Upper lobe of left lung (tissue), 4 donors: ENCODE results near the gene SPATA25.
A peak's percentile ranks its signal among the peaks of the same experiment; 100 is the strongest.

ENCODE experiments used
- CTCF ChIP-seq, 6 experiments: fragments of 450-650 bp in 4 of 6; fragments of 200-600 bp in 2 of 6; sonication (generic) in 2 of 6; IDR thresholded peaks; one replicate each; pipeline ENCODE4 v1.5.1; 2016 to 2019; ENCODE audit warnings: antibody characterized with exemption in 6 of 6
- EP300 ChIP-seq, 4 donors: sonication (generic); formaldehyde crosslinking; IDR thresholded peaks; one replicate each; pipeline ENCODE4 v1.5.1; 2017; ENCODE audit warnings: antibody characterized with exemption in 4 of 4, control low read depth in 2 of 4
- POLR2AphosphoS5 ChIP-seq, 2 donors: sonication (generic); formaldehyde crosslinking; IDR thresholded peaks; one replicate each; pipeline ENCODE4 v1.5.1; 2017; ENCODE audit warnings: antibody characterized with exemption in 2 of 2

GRCh38 chr20:45890077-45890984, 2.9 kb upstream of the SPATA25 start:
- TF ChIP-seq POLR2AphosphoS5 (IDR thresholded peaks at IDR 0.05): peak in 1 of 2 donors; percentile 48
- TF ChIP-seq CTCF (IDR thresholded peaks at IDR 0.05): peak; percentile 56 to 75 (median 68)
- TF ChIP-seq EP300 (IDR thresholded peaks at IDR 0.05): no peak
